NCI-H1694 (cell line): ENCODE data around the gene MAP3K7CL.

Experiments used
- DNase-seq: peaks from one replicate; lab custom pipeline; 2025; lab: John Stamatoyannopoulos, UW

MAP3K7CL gene

DNA sequence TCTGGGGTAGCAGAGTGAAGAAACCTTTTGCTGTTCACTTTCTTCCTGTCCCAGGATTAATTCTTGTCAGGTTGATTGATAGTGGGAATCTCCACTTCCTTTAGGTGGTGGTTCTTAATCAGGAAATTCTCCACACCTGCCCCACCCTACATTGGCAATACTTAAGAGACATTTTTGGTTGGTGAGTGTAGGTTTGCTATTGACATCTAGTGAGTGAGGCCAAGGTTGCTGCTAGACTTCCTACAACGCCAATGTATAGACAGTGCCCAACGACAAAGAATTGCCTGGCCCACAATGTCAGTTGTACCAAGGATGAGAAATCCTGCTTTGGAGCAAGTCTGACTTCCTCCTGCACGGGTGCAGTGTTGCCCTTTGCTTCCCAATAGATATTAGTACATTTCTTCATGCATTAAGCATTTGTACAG is 38.5 kb downstream of the MAP3K7CL start:
- no peak for DNase-seq

DNA sequence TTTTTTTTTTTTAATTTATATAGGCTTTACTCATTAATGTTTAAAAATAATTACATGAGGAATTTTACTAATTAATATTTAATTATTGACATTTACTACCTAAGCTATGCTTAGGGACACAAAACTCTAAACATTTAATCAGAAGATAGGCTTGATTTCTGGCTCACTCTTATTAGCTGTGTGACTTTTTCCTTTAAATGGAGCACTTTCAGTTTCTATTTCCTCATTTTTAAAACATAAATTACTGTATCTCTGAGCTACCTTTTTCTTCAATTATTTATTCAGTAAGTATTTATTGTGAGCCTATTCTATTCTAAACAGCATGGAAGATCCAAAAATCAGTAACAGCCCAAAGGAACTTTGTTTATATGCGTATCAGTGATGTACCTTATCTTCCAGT is 40.5 kb downstream of the MAP3K7CL start:
- no peak for DNase-seq

DNA sequence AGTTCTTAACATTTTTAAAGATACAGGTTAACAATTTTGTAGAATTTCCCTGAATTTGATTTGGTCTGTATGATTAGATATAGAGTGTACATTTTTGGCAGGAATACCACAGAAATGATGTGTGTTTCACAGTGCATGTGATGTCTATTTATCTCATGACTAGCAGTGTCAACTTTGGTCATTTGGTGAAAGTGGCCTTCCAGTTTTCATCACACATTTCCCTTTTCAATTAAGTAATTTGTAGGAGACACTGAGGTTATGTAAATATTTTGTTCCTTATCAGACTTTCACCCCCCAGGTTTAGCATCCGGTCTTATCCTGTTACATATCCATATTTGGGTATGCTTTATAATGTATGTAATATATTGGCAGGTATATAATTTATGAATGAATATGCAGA is 41.8 kb downstream of the MAP3K7CL start:
- no peak for DNase-seq

DNA sequence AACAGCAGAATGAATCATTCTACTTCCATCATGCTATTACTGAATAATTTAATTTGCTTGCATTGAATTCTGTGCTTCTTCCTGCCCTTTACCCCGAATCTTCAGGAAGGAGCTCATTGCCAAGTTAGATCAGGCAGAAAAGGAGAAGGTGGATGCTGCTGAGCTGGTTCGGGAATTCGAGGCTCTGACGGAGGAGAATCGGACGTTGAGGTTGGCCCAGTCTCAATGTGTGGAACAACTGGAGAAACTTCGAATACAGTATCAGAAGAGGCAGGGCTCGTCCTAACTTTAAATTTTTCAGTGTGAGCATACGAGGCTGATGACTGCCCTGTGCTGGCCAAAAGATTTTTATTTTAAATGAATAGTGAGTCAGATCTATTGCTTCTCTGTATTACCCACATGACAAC is 44.2 kb downstream of the MAP3K7CL start:
- no peak for DNase-seq

DNA sequence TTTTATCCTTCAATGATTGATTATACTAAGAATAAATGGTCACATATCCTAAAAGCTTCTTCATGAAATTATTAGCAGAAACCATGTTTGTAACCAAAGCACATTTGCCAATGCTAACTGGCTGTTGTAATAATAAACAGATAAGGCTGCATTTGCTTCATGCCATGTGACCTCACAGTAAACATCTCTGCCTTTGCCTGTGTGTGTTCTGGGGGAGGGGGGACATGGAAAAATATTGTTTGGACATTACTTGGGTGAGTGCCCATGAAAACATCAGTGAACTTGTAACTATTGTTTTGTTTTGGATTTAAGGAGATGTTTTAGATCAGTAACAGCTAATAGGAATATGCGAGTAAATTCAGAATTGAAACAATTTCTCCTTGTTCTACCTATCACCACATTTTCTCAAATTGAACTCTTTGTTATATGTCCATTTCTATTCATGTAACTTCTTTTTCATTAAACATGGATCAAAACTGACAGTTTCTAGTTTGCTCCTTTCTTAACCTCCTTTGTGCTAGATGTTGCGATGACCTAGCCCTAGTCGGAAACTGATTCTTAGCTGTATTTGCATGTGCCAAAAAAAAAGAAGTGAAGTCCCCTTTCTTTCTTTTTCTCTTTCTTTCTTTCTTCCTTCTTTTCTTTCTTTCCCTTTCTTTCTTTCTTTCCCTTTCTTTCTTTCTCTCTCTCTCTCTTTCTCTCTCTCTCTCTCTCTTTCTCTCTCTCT is 45.1 kb downstream of the MAP3K7CL start:
- no peak for DNase-seq

DNA sequence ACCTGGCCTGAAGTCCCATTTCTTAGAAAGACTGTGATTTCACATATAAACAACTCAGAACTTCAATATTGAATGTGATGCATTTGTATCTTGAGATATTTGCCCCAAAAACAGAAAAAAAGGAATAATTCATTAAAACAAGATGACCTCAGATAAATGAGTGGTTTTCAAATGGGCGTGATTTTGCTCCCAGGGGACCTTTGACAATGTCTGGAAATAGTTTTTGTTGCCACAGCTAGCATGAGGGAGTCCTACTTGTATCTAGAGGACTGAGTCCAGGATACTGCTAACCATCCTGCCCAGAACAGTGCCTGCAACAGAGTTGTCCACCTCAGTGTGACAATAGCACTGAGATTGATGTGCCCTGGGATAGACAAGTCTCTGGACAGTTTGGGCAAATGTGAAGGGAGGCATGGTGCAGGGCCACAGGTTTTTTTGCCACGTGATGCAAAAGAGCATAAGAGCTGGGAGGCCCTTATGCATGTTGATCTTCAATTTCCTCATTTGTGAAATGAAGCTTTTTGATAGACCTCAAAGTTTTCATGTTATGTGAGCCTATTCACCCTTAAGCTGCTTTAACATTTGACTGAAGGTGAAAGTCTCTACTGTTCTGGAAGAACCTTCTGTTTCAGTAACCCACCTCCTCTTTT is 46.2 kb downstream of the MAP3K7CL start:
- no peak for DNase-seq

DNA sequence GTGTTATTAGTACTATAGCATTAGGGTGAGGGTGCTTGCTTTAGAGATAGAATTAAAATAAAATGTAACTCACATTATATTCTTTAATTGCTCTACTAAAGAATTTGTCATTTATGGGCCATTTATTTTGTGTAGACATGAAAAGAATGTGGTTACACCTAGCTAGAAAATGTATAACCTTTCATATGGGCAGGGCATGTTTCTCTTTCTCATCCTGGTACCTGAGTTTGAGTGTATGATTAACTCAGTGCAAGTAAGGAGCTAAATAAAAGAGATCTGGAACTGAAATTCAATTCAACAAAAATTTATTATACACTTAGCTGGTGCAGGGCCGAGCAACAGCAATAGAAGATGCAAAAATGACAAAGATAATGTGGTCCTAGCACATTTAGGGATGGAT is 47.4 kb downstream of the MAP3K7CL start:
- no peak for DNase-seq

DNA sequence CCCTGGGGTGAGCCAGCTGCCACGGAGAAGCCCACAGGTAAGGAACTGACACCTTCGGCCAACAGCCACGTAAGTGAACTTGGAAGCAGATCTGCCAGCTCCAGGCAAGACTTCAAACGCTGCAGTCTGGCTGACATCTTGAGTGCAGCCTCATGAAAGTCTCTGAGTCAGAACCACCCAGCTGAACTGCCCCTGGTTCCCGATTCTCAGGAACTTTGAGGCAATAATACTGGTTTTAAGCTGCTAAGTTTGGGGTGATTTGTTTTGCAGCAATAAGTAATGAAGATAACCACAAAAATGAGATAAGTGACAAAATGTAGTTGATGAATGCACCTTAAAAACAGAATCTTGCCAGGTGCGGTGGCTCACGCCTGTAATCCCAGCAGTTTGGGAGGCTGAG is 48.5 kb downstream of the MAP3K7CL start:
- no peak for DNase-seq

DNA sequence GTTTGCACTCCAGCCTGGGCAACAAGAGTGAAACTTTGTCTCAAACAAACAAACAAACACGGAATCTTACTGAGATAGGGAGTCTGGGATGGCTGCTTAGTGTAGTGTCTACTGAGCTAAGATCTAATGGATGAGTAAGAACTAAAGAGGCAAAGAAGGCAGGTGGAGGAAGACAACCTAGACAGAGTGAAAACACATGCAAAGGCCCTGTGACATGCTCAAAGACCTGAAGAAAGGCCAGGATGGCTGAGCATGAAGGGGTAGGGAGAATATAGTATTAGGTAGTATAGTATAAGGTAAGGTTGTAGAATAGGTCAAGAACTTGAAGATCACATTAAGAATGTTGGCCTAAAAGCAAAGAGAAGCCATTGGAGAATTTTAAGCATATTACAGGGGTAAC is 49.1 kb downstream of the MAP3K7CL start:
- no peak for DNase-seq

DNA sequence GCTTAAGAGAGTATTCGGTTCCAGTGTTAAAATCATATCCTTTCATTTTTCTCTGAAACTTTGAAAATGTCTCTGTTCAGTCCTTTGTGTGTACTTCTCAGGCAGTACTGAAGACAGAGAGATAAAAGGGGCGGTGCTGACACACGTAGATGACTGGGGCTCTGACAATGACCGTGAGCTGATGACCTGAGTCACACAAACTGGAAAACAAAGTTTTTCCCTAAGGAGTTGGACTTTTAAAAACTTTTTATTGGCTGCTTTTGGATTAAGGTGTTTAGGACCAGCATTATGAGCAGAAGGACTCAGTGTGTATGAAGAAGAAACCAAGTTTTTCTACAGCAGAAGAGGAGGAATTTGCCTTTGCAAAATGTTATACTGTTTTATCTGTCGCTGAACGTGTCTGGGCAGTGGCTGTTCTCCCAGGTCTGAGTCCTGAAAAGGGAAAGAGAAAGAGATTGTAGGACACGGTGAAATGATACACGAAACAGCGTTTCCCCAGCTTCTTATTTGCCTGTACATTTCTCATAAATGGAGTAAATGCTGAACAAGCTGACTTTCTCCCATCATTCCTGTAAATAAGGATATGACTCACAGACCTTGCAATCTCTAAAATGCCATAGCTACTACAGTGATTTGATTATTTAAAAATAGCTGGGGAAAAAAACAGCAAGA is 51.5 kb downstream of the MAP3K7CL start:
- DNase-seq, result no peak

DNA sequence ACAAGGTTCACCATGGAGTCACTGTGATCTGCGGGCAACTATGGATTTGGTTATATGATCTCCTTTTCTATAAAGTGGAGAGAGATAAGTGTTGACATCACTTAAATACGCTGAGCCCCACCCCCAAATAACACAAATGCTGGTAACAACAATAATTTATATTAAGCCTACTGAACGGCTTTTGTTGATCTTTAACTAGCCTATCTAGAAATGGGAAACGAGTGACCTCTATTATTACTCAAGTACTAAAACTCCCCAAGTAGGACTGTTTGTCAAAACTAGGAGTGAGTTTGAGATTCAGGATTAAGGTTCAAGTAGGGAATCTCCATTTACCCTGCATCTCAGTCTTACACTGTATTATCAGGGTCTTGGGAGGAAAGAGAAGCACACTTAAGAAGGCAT is 52.2 kb downstream of the MAP3K7CL start:
- no peak for DNase-seq

DNA sequence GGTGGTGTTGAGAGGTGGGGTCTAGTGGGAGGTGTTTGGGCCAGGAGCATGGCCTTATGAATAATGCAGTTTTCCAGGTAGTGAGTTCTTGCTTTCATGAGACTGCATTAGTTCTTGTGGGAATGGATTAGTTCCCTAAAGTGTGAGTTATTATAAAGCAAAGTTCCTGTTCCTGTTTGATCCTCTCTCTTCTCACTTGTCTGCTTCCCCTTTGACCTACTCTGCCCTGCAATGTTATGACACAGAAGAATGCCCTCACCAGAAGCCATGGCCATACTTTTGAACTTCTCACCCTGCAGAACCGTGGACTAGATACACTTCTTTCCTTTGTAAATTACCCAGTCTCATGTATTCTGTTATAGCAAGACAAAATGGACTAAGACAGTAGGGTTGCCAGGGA is 53.6 kb downstream of the MAP3K7CL start:
- DNase-seq, result no peak

DNA sequence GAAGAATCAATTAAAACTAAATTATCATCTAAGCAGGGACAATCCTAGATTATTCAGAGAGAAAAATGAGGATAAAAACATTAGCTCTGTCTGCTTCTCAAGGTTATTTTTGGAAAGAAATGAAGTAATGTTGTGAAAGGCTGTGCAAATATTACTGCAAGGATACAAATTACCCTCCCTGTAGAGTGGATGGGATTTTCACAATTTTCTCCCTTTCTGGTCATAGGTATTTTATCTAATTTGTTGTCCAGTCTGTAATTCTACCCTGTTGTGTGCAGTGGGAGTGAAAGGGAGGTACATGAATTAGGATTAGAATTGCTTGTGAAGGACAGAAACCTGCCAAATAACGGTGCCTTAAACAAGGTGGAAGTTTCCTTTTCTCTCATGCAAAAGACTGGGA is 54.7 kb downstream of the MAP3K7CL start:
- no peak for DNase-seq

DNA sequence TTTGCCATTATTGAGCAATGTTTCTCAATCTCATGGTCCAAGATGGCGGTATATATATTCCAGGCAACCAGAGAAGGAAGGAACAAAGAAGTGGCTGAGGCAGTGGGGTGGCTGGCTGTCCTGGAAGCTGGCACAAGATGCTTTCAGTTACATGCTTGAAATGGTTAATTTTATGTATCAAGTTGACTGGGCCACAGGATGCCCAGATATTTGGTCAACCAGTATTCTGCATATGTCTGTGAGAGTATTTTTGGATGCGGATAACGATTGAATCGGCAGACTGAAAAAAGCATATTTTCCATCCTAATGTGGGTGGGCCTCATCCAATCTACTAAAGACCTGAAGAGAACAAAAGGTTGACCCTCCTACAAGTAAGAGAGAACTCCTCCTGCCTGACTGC is 55.2 kb downstream of the MAP3K7CL start:
- no peak for DNase-seq

DNA sequence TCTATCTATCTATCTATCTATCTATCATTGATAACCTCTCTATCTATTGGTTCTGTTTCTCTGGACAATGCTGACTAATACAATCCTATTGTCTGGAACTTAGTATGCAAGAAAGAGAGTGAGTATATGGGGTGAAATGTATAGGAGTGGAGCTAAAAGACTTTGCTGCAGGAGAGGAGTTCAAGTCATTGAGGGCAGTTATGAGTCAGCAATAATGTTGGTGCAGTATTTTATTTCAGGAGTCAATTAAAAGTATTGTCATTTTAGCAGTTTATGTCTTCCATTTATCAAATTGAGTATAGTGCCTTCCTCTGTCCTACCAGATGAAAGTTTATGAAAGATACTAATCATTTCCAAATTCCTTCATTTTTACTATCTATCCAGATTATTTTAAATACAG is 55.8 kb downstream of the MAP3K7CL start:
- no peak for DNase-seq

DNA sequence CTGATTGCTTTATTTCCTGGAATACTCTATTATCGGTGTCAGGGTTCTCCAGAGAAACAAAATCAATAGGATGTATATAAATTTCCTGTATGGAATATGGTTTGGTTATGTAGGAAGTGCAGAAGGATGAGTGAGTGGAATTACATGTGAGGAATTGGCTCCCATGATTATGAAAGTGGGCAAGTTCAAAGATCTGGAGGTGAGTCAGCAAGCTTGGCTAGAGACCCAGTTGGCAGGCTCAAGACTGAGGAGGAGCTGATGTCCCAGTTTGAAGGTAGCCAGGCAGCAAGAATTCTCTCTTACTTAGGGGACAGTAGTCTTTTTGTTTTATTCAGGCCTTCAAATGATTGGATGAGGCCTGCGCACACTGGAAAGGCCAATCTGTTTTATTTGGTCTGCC is 57.5 kb downstream of the MAP3K7CL start:
- no peak for DNase-seq

DNA sequence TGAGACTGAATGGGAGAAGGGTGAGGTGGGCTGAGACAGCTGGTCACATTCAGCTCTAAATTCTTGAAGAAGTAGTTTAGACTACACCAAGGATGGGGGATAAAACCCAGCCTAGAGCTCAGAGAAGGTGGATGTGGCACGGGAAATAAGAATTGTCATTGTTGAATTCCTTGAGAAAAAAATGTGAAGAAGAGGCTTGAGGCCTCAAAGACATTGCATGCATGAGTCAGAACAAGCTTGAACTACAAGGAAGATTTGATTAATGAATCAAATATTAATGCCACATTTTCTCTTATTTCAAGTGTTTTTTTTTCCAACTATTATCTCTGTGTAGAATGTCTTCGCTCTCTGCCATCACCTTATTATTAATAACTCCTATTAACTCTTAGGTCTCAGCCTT is 58.9 kb downstream of the MAP3K7CL start:
- DNase-seq, result no peak

DNA sequence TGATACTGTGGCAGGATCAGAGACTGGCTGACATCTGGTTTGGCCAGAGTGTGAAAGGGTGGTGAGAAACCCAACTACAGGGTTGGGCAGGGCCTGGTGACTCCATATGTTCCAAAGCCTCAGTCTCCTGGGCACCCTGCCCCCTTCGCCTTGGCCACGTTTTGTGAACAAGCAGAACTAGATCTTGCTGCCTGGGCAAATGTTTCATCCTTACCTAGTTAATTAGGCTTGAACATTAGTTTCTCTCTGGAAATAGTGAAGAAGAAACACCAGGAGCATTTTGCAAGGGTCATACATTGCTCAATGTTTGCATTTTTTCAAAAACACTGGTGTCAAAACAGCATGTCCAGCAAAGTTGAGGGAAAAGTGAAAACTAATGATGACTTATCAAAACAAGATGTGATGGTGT is 60.5 kb downstream of the MAP3K7CL start:
- no peak for DNase-seq

DNA sequence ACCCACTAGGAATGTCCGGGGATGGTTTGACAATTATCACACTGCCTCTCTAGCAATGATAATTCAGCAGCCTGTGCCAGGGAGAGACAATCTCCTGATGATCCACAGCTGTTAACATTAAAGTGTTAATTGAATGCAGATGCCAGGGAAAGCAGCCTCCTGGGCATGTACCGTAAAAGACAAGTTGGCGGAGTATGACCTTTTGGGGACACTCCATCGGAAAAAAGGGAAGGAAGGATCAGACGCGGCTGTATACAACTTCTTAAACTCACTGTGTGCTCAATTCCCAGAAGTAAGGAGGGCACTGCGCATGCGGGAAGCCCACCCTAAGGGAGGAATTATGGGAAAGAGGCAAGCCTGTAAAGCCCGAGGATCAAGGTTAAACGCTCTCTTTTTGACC is 62.6 kb downstream of the MAP3K7CL start:
- DNase-seq, result no peak

DNA sequence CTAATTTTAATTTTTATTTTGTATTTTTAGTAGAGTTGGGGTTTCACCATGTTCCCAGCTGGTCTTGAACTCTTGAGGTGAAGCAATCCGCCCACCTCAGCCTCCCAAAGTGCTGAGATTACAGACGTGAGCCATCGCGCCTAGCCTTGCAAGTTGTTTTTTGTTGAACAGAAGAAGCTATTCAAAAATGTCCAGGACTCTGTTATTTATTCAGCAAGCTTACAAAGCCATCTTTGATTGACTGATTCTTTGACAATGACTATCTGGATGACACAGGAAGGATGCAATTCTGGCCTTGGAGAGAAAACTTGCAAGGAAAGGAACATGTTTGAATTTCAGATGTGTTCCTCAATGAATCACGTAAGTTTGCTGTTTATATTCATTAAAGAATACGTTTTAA is 63.5 kb downstream of the MAP3K7CL start:
- no peak for DNase-seq

DNA sequence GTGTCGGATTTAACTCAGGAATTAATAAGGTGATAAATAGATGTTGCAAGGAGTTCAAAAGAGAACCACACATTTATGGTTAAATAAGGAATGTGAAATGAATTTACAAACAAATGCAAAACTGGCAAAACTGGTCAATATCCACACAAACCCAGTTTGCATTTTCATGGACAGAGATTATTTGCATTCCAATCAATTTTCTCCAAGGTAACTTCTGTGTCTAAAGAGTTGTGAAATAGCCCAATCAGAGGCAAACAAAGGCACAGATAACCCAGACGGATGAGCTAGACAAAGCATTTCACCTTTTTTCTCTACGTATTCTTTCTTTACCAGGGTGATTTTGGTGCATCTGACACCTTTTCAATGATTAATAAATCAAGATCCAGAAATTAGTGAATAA is 63.9 kb downstream of the MAP3K7CL start:
- no peak for DNase-seq

DNA sequence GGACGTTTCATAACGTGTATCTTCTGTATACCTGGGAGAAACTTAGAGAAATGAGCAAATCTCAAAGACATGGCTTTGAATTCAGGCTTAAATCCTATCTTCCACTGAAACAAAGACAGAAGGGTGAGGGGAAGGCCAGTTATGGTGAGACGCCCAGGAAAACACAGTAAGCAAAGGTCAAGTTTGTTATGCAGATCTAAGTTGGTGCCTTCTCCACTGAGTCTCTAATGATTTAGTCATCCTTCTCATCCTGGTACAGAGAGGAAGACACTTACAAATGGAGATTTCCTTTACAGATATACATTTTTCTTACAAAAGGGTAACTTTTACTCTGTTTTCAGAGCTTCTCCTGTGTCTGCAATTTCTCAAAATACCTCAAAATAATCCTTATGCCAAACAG is 64.4 kb downstream of the MAP3K7CL start:
- DNase-seq, result no peak

DNA sequence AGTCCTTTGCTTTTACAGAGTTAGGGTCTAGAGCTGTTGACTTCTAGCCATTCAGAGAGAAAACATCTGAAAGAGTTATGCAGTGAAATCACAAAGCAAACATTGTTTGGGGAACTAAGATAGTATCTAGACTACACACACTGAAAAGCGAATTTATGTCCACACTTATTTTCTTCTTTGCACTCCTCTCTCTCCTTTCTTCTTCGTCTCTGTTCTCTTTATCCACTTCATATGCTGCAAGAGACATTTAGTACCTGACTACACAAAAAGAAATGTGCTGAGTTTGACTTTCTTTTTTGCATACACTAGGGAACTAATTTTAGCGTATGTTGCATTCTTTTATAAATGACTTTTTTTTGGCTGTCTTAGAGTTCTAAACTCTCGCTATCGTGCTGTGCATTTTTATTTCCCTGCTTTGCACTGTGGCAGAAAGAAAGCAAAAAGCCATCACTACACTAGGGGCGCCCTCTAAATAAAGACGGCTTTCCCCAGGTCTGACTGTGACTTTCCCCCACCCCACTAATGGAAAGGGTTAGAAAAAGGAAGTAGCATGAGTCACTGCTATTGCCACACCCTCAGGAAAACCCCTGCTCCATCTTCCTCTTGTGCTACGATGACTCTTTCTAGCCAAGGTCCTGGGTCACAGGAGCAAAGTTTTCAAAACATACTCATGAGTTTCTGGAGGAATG is 65.7 kb downstream of the MAP3K7CL start:
- DNase-seq, result no peak
